Fibroblast of the conjunctiva (primary cell): Measurements from ENCODE around the gene GCAT.

Experiments used
- DNase-seq: peaks from one replicate; pipeline ENCODE4 v3.0.0-alpha.2; 2010; ENCODE audit warnings: low read depth

Gene GCAT

DNA sequence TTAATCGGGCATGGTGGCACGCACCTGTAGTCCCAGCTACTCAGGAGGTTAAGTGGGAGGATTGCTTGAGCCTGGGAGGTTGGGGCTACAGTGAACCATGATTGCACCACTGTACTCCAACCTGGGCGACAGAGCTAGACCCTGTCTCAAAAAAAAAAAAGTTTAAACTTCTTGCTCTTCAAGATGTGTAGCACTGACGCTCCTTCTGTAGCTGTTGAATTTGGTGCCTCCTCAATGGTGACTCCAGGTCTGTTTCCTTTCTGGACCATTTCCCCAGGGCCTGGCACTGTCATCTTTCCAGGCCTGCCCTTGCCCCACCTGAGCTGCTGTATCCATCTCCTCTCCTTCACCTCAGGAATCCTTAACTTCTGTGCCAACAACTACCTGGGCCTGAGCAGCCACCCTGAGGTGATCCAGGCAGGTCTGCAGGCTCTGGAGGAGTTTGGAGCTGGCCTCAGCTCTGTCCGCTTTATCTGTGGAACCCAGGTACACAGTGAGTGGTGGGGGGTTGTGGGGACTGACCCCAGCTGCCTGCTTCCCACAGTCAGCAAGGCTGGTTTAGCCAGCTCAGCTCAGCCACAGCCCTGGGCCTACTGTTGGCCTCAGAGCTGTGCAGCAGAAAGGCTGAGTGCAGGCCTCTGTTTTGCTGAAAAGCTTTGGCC, 2.1 kb downstream of the GCAT start:
- DNase-seq = no peak

DNA sequence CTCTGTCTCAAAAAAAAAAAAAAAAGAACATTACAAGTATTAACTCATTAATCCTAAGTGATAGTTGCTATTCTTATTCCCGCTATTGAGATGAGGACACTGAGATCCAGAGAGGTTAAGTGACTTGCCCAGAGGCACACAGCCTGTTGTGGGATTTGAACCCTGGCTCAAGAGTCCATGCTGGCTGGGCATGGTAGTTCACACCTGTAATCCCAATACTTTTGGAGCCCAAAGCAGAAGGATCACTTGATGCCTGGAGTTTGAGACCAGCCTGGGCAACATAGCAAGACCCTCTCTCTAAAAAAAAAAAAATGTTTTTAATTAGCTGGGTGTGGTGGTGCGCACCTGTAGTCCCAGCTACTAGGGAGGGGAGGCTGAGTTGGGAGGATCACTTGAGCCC, 4.1 kb downstream of the GCAT start:
- DNase-seq = no peak

DNA sequence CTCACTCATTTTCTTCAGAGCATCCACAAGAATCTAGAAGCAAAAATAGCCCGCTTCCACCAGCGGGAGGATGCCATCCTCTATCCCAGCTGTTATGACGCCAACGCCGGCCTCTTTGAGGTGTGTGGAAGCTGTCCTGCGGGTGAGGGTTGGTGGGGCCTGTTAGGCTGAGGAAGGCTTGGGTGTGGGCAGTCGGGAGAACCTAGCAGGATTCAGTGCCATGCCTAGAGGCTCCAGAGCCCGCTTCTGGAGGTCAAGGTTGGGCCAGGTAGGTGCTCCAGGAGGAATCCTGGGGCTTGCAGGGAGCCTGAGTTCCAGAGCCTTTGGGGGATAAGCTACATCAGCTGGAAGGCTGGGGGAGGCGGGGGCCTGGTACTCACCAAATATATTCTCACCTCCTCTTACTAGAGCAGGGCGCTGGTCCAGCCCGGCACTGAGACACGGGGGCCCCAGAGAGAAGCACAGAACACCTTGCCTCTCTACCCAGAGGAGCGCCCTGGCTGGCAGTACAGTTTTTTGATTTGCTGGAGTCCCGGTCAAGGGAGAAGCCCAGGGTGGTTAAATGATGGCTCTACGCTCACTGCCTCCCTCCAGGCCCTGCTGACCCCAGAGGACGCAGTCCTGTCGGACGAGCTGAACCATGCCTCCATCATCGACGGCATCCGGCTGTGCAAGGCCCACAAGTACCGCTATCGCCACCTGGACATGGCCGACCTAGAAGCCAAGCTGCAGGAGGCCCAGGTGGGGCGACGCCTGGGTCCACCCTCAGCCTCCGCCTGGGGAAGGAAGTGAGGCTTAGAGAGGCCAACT, 5.3 kb downstream of the GCAT start:
- no peak for DNase-seq

DNA sequence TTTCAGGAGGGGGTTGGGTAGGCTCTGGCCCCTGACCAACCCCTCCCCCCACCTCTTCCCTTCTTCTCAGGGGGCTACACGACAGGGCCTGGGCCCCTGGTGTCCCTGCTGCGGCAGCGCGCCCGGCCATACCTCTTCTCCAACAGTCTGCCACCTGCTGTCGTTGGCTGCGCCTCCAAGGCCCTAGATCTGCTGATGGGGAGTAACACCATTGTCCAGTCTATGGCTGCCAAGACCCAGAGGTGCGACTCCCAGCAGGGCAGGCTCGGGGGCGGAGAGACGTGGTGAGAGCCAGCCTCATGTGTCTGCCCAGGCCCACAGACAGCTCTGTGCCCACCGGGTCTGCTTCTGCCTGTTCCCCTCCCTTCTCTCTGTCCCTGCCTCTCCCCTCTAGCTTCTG, 7.9 kb downstream of the GCAT start:
- no peak for DNase-seq

DNA sequence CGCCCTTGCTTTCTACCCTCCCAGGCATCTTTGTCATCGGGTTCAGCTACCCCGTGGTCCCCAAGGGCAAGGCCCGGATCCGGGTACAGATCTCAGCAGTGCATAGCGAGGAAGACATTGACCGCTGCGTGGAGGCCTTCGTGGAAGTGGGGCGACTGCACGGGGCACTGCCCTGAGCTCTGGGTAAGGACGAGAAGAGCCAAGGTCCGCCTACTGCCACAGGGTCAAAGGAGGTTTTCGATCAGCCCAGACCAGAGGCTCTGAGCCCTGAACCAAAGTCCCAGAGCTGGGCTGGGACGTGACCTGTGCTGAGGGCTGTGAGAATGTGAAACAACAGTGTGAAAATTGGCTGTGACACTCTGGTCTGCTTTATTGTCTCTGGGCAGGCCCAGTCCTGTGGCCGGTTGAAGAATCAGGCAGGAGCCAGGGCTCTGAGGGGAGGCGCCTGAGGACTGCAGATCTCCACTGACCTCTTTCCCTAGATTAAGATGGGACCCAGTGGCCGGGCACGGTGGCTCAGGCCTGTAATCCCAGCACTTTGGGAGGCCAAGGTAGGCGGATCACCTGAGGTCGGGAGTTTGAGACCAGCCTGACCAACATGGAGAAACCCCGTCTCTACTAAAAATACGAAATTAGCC, 8.9 kb downstream of the GCAT start:
- DNase-seq = no peak

DNA sequence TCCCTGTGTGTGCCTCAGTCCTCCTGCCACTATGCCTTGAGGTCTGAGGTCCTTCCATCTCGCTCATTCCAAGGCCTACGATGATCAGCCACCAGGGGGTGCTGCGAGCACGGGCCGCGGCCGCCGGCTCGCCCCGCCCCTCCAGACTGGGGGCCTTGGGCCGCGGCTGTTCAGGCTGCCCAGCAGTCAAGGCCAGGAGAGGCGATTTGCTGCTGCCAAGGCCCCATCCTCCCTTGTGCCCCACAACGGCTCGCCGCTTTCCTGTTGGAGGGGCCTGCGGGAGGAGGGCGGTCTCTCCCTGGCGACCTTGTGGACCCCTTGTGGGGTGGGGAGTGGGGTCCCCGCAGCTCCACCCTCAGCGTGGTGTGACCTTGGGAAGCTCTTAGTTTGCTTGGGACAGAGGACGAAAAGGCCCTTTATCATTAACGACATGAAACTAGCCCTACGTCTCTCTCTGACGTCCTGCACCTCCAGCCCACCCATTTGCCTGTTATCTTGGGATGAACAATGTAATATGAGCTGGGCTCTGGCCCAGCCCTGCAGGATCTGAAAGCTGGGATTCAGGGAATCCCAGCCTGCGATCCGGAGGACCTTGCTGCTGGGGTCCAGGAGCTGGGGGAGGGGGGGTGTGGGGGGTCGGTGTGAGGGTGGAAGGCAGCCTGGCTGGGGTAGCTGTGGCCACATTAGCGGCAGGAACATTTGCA, 10.1 kb downstream of the GCAT start:
- DNase-seq = peak; percentile 51

DNA sequence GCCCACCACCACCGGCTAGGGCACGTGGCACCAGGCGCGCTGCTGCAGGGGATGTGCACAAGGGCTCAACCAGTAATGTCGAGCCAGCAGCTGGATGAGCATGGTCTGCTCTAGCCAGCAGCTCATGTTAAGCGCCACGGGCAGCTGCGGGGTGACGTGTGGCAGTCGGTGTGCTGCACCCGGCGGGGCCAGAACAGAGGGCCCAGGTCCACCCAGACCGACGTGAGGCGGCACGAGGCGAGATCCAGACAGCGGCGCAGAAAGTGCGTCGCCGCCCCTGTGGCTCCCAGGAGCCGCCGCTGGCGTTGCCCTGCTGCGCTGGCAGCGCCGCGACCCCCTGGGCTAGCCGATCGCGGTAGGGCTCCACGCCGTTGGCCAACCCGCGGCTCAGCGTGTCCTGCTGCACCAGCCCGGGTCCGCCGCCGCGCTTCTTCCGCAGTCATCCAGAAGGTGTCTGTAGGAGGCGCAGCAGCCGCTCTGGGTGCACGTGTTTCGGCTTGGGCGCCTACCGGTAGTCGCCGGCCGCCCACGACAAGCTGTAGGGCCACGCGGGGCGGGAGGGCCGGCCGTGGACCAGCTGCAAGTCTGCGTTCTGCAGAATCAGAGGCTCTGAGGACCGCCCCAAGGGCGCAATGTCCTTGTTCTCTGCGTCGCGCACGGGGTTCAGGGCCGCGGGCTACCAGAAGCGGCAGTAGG, 10.8 kb downstream of the GCAT start:
- no peak for DNase-seq

DNA sequence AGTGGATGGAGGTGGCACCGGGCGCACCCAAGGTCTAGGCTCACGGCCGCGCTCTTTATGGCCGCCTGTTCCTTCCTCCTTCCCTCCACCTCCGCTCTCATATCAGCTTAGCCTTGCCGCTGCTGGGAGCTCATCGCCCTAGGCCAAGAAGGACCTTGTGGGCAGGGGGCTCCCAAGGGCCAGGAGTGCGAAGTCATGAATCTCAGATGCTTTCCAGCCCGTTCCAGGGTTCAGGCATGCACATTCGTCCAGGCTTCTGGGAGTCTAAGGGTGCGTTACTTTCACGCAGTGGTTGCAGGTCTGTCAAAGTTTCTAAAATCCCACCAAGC, 11.3 kb downstream of the GCAT start:
- DNase-seq = no peak

DNA sequence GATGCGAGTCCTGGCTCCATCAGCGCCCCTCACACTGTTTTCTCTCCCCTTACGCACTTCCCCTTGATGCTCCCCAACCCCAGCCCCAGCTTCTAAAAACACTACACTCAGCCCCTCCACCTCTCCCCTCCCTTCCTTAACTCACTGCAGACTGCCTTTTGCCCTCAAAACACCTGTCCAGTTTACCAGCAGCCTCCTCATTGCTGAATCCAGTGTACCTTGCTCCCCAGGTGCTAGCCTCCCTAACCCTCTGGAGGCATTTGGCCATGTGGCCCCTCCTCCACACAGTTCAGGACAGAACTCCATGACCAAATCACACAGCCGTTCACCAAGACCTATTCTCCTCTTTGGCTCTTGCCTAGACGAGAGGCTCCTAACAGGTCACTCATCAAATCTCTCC, 12.6 kb downstream of the GCAT start:
- DNase-seq = no peak

DNA sequence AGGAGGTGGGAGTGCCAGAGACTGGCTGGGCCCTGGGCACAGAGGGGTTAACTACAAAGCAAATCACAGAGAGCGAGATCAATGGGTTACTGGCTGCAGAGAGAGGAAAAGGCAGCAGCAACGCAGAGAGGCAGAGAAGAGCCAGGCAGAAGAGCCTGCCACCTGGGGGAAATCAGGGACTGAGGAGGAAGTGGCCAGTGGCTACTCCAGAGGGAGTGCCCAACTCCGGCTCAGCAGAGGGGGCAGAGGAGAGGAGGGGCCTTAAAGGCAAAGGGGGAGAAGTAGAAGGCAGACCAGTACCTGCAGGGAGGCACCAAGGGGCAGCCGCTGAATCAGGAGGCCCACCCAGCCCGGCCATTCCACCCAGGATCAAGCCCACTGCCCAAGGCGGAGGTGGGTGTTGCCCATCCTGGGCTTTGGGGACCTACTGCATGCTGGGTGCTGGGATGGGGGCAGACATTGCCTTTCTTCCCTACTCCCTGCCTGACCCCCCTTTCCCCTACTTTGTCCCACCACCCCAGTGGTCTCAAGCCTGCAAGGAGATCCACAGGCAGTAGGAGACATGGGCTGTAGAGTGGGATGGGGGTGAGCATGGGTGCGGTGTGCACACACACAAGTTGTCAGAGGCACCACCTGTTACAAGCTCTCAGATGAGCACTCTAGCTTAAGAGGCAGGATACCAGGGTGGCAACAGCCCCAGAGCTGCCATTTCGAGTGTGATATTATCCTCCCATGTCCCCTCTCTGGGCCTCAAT, 14.5 kb downstream of the GCAT start:
- DNase-seq = no peak

DNA sequence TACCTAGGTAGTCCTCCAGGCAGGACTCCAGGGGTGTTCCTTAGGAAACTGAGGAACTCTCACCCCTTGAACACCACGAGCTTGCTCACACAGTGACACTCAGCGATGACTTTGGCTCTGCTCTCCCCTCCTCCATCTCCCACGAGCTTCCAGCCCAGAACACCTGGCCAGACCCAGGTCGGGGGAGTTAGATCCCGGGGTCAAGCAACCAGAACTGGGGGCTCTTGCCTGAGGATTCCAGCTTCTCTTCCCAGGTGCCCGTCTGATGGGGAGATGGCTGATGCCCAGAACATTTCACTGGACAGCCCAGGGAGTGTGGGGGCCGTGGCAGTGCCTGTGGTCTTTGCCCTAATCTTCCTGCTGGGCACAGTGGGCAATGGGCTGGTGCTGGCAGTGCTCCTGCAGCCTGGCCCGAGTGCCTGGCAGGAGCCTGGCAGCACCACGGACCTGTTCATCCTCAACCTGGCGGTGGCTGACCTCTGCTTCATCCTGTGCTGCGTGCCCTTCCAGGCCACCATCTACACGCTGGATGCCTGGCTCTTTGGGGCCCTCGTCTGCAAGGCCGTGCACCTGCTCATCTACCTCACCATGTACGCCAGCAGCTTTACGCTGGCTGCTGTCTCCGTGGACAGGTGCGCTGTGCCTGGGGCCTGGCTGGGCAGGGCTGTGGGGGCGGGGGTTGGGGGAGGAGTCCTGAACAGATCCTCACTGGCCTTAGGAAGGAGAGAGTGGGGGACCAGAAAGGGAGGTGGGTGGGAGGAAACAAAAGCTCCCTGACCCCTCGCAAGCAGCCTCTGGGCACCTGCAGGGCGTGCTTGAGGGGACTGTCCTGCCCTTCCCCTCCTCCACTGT, 15.6 kb downstream of the GCAT start, which contains the start of gene GALR3:
Gene GALR3 (plus strand): TSS at position 249 of the 852 bp plus-strand sequence. CDS start 25 bp downstream, at position 274.
- DNase-seq = no peak

DNA sequence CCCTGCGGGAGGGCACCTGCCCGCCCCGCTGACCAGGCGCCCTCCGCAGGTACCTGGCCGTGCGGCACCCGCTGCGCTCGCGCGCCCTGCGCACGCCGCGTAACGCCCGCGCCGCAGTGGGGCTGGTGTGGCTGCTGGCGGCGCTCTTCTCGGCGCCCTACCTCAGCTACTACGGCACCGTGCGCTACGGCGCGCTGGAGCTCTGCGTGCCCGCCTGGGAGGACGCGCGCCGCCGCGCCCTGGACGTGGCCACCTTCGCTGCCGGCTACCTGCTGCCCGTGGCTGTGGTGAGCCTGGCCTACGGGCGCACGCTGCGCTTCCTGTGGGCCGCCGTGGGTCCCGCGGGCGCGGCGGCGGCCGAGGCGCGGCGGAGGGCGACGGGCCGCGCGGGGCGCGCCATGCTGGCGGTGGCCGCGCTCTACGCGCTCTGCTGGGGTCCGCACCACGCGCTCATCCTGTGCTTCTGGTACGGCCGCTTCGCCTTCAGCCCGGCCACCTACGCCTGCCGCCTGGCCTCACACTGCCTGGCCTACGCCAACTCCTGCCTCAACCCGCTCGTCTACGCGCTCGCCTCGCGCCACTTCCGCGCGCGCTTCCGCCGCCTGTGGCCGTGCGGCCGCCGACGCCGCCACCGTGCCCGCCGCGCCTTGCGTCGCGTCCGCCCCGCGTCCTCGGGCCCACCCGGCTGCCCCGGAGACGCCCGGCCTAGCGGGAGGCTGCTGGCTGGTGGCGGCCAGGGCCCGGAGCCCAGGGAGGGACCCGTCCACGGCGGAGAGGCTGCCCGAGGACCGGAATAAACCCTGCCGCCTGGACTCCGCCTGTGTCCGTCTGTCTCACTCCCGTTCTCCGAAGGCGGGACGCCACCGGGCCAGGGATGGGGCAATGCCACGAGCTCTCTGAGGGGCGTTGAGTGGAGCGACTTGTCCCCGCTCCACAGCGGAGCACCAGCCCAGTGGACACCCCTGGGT, 17.2 kb downstream of the GCAT start:
- no peak for DNase-seq

DNA sequence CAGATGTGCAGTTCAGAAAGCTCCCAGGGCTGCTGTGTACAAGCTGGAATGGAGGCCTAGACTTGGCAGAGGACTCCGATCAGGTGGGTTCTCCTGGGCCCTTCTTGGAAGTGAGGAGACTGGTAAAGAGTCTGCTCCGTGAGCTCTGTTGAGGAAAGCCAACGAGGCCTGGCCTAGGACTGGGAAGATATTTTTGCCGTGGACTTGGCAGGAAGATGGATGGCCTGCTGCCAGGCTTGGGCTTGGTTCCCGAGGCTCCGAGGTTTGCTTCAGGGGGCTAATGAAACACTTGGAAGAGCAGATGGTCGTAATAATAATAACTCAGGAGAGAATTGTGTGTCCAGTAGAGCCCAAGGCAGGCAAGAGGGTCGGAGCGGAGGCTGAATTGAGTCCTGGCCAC, 19.3 kb downstream of the GCAT start:
- no peak for DNase-seq

DNA sequence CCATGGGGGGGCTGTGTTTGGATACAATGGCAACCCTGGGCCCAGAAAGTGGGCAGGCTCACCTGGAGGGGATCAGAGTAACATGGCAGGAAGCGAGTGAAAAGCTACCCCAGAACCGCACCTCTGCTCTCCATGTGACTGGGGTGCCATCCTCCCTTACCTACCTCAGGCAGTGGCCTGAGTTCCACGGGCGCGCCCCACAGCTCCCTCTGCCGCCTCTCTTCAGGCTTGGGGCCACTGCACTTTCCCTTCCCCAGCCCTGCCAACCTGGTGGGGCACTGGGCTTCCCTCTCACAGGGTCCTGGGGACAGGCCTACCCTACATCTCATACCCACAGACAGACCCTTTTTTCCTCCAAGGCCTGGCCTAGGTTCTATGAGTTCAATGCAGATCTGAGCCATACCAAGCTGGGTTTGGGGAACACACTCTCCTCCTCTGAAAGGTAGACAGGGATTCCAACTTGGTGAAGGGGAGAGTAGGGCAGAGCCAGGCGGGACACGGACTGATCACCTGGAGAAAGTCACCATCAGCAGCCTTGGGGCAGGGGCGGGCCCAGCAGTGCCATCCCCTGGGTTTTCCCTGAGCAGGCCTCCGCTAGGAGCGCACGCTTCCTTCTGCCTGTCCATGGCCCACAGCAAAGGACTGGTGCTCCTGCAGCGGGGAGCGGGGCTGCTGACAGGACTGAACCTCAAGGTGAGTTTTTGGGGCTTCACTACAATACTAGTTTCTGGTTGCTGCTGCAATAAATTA, 22.5 kb downstream of the GCAT start:
- no peak for DNase-seq

DNA sequence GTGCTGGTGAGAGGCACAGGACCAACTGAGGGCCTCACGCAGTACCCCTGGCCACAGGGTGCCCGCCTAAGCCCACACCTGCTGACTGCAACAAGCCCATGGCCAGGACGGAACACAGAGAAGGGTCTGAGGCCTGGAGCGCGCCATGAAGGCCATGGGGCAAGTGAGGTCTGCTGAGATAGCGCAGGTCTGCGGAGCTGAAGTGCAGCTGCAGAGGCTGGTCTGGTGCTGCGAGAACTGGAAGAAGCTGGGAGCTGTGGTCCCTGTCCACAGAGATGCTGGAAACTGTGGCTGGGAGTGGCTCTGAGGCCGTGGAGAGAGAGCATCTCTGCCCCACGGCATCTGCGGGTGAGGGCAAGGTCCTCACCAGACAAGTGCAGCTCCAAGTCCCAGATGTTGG, 23.7 kb downstream of the GCAT start:
- no peak for DNase-seq

DNA sequence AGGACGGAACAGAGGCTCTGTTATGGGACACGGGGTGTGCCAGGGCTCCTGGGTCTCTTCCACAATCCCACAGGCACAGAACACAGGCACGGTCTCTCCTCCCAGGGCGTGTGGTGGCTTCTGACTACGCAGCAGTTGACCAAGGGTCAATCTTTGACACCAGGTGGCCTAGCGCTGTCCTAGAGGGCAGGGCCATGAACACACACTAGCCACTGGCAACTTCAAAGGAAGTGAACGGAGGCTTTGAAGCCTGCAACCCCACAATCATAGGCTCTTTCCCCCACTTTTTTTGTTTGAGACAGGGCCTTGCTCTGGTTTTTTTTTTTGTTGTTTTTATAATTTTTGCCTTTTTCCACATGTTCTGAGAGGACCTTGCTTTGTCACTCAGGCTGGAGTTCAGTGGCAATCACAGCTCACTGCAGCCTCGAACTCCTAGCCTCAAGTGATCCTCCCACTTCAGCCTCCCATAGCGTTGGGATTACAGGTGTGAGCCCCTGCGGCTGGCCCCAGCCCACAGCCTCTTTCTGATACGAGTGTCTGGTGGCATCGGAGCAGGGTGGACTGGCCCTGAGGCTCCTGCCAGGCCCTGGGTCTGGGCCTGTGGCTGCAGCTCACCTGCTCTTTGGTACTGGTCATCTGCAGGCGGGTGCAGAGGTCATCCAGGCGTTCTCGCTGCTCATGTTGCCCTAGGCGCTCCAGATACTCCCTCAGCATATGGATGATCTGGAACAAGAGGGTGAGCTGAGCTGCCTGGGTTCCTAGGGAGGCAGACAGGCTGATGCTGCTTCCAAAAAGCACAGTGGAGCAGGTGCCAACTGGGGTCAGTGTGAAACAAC, 24.5 kb downstream of the GCAT start:
- DNase-seq = no peak

DNA sequence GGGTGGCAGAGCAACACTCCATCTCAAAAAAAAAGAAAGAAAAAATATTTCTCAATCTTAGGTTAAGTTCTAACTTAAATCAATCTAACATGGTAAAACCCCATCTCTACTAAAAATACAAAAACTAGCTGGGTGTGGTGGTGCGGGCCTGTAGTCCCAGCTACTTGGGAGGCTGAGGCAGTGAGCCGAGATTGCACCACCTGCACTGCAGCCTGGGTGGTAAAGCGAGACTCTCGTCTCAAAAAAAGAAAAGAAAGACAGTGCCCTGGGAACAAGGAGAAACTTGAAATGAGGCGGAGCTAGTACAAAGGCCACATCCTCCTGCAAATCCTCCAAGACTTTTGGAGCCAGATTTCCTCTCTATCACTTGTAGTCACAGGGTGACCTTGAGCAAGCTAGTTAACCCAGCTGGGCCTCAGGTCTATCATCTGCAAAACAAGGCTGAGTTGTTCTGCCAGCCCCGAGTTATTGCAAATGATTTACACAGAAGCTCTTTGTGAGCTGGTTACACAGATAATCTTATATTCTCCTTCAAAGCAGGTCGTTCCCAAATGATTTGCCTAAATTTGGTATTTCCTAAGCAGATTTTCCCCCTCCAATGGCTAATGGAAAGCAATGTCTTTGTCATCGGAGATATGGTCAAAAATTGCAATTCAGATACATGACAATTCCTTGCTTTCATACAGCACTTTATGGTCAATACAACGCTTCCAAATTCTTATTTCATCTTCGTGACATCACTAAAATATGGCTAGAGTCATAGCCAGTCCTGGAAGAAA, 34.5 kb downstream of the GCAT start:
- no peak for DNase-seq
